WERI-Rb-1 (cell line): Measurements from ENCODE around the gene PATE2.

Source experiments
- DNase-seq: peaks from one replicate; pipeline ENCODE4 v3.0.0-alpha.2; 2020
- H3K27ac ChIP-seq: fragments of 250-450 bp; sonication (Bioruptor Pico); 2 replicates; pipeline ENCODE4 v1.5.1; 2020; ENCODE audit warnings: mild to moderate bottlenecking, moderate library complexity
- H3K27me3 ChIP-seq: fragments of 250-450 bp; sonication (Bioruptor Pico); 2 replicates; pipeline ENCODE4 v1.5.1; 2021; ENCODE audit warnings: mild to moderate bottlenecking, low read depth, moderate library complexity; ENCODE audit not compliant: insufficient read depth, severe bottlenecking
- H3K36me3 ChIP-seq: fragments of 250-450 bp; sonication (Bioruptor Pico); 2 replicates; pipeline ENCODE4 v1.5.1; 2020; ENCODE audit warnings: mild to moderate bottlenecking, moderate library complexity
- H3K4me3 ChIP-seq: 2 replicates; pipeline ENCODE4 v1.5.1; 2011; ENCODE audit warnings: low read depth, mild to moderate bottlenecking, control low read depth, low read length
- H3K9me3 ChIP-seq: fragments of 250-450 bp; sonication (Bioruptor Pico); 2 replicates; pipeline ENCODE4 v1.5.1; 2021; ENCODE audit warnings: mild to moderate bottlenecking, moderate library complexity; ENCODE audit not compliant: severe bottlenecking
- CTCF ChIP-seq: IDR thresholded peaks from 2 replicates; pipeline ENCODE4 v1.5.1; 2011; ENCODE audit warnings: low read depth, mild to moderate bottlenecking, control low read depth, inconsistent platforms, low read length

The PATE2 gene

GRCh38 chr11:125768336-125769046, 10.1 kb downstream of the PATE2 start:
- Histone ChIP-seq H3K4me3 (no peak overlapping the region), H3K36me3 (no peaks in the 10 kb centered on the region), H3K27ac (no peak overlapping the region), H3K9me3 (no peaks in the 10 kb centered on the region), H3K27me3 (peaks cover 92% of the 10 kb centered on the region)
- no peak for TF ChIP-seq CTCF
- DNase-seq = no peak

- no peak for DNase-seq
- Histone ChIP-seq H3K27me3 (peaks cover 86% of the 10 kb centered on the region), H3K9me3 (no peaks in the 10 kb centered on the region), H3K36me3 (no peaks in the 10 kb centered on the region), H3K4me3 (no peak overlapping the region), H3K27ac (no peak overlapping the region)
- TF ChIP-seq CTCF = no peak
These were observed 12.4 kb downstream of the PATE2 start for GRCh38 chr11:125766251-125766650.

GRCh38 chr11:125763483-125763882, 15.1 kb downstream of the PATE2 start:
- no peak for TF ChIP-seq CTCF
- no peak overlapping the region for H3K27ac ChIP-seq
- DNase-seq = no peak
- H3K27me3 ChIP-seq = peaks cover 65% of the 10 kb centered on the region
- H3K36me3 ChIP-seq = no peaks in the 10 kb centered on the region
- no peaks in the 10 kb centered on the region for H3K9me3 ChIP-seq
- no peak overlapping the region for H3K4me3 ChIP-seq

- DNase-seq = no peak
- no peak for TF ChIP-seq CTCF
- H3K27me3 ChIP-seq = peaks cover 64% of the 10 kb centered on the region
- H3K4me3 ChIP-seq = no peak overlapping the region
- H3K9me3 ChIP-seq = peaks cover 5% of the 10 kb centered on the region
- H3K27ac ChIP-seq = no peak overlapping the region
- no peaks in the 10 kb centered on the region for H3K36me3 ChIP-seq
These were observed 16.2 kb downstream of the PATE2 start for GRCh38 chr11:125762445-125762844.

- Histone ChIP-seq H3K9me3 (peaks cover 5% of the 10 kb centered on the region), H3K27me3 (peaks cover 24% of the 10 kb centered on the region), H3K27ac (no peak overlapping the region), H3K36me3 (no peaks in the 10 kb centered on the region), H3K4me3 (no peak overlapping the region)
- no peak for TF ChIP-seq CTCF
- no peak for DNase-seq
These were observed 22.6 kb downstream of the PATE2 start for GRCh38 chr11:125756050-125756449.

- Histone ChIP-seq H3K27me3 (peaks cover 31% of the 10 kb centered on the region), H3K36me3 (no peaks in the 10 kb centered on the region), H3K27ac (no peak overlapping the region), H3K9me3 (no peaks in the 10 kb centered on the region), H3K4me3 (no peak overlapping the region)
- peak; percentile 33; the same call in 1 of the 2 replicates for TF ChIP-seq CTCF
- no peak for DNase-seq
These were observed 28.0 kb downstream of the PATE2 start for GRCh38 chr11:125750629-125751028.
